Type B pancreatic cell (in vitro differentiated cells): ENCODE measurements around the gene CAB39. TPM values are rescaled to one million over a fixed set of nuclear protein-coding genes. Genes with fewer than 3 reads are reported as not detected.

Experiments
- DNase-seq: peaks from one replicate; pipeline ENCODE4 v3.0.0; 2021; ENCODE audit warnings: mixed read lengths; ENCODE audit not compliant: unreplicated experiment; ENCODE audit errors: extremely low spot score
- H3K27ac Mint-ChIP-seq: 2 replicates; pipeline ENCODE4 v1.8.0; 2021; ENCODE audit warnings: mild to moderate bottlenecking, mixed read lengths
- H3K27me3 Mint-ChIP-seq: 2 replicates; pipeline ENCODE4 v1.8.0; 2021; ENCODE audit warnings: mixed read lengths
- H3K36me3 Mint-ChIP-seq: 2 replicates; pipeline ENCODE4 v1.8.0; 2021; ENCODE audit warnings: mixed read lengths
- H3K4me1 Mint-ChIP-seq: one replicate; pipeline ENCODE4 v1.8.0; 2021; ENCODE audit warnings: mixed read lengths; ENCODE audit not compliant: unreplicated experiment
- H3K4me3 Mint-ChIP-seq: 2 replicates; pipeline ENCODE4 v1.8.0; 2021; ENCODE audit warnings: mild to moderate bottlenecking, mixed read lengths
- H3K9me3 Mint-ChIP-seq: 2 replicates; pipeline ENCODE4 v1.8.0; 2021; ENCODE audit warnings: mixed read lengths
- CTCF ChIP-seq: fragments of 200-600 bp; sonication (generic); conservative IDR thresholded peaks from 2 replicates; pipeline ENCODE4 v1.5.0; 2021; ENCODE audit warnings: antibody characterized with exemption, mild to moderate bottlenecking
- total RNA-seq: library from RNA; stranded (reverse); gene quantifications from 2 replicates; pipeline ENCODE4 v1.2.1, GENCODE V29; 2021; ENCODE audit warnings: low replicate concordance

The CAB39 gene
- total RNA-seq, 1 donor from 2014 or later, result 49.2 TPM

GRCh38 chr2:230751062-230751461, 38.4 kb downstream of the CAB39 start:
- no peak for TF ChIP-seq CTCF
- no peak overlapping the region for H3K4me3 Mint-ChIP-seq

GRCh38 chr2:230754200-230754599, 41.6 kb downstream of the CAB39 start:
- DNase-seq, result no peak
- no peak overlapping the region for H3K27ac Mint-ChIP-seq
- H3K4me3 Mint-ChIP-seq, result no peak overlapping the region
- no peaks in the 10 kb centered on the region for H3K9me3 Mint-ChIP-seq
- peaks cover 16% of the 10 kb centered on the region for H3K36me3 Mint-ChIP-seq
- TF ChIP-seq CTCF, result no peak
- no peaks in the 10 kb centered on the region for H3K27me3 Mint-ChIP-seq
- H3K4me1 Mint-ChIP-seq, result peaks cover 5% of the 10 kb centered on the region

More at GRCh38 chr2:230751062-230751461, 38.4 kb downstream of the CAB39 start:
- DNase-seq, result no peak
- no peaks in the 10 kb centered on the region for H3K27me3 Mint-ChIP-seq
- no peaks in the 10 kb centered on the region for H3K4me1 Mint-ChIP-seq
- no peak overlapping the region for H3K27ac Mint-ChIP-seq
- H3K9me3 Mint-ChIP-seq, result no peaks in the 10 kb centered on the region
- H3K36me3 Mint-ChIP-seq, result peaks cover 28% of the 10 kb centered on the region

GRCh38 chr2:230757476-230757875, 44.8 kb downstream of the CAB39 start:
- no peak for TF ChIP-seq CTCF
- H3K4me3 Mint-ChIP-seq, result no peak overlapping the region
- no peak for DNase-seq

GRCh38 chr2:230758566-230759480, 46.2 kb downstream of the CAB39 start:
- no peaks in the 10 kb centered on the region for H3K9me3 Mint-ChIP-seq
- H3K4me3 Mint-ChIP-seq, result no peak overlapping the region
- no peak overlapping the region for H3K27ac Mint-ChIP-seq
- H3K27me3 Mint-ChIP-seq, result no peaks in the 10 kb centered on the region
- H3K4me1 Mint-ChIP-seq, result peaks cover 5% of the 10 kb centered on the region
- H3K36me3 Mint-ChIP-seq, result peaks cover 16% of the 10 kb centered on the region
- no peak for TF ChIP-seq CTCF
- DNase-seq, result no peak

More at GRCh38 chr2:230757476-230757875, 44.8 kb downstream of the CAB39 start:
- Mint-ChIP-seq H3K9me3 (no peaks in the 10 kb centered on the region), H3K27me3 (no peaks in the 10 kb centered on the region), H3K27ac (no peak overlapping the region), H3K4me1 (peaks cover 5% of the 10 kb centered on the region), H3K36me3 (peaks cover 18% of the 10 kb centered on the region)

- no peaks in the 10 kb centered on the region for H3K9me3 Mint-ChIP-seq
- no peak for DNase-seq
- H3K27ac Mint-ChIP-seq, result no peak overlapping the region
- H3K4me3 Mint-ChIP-seq, result no peak overlapping the region
- peaks cover 15% of the 10 kb centered on the region for H3K36me3 Mint-ChIP-seq
- peaks cover 5% of the 10 kb centered on the region for H3K4me1 Mint-ChIP-seq
- H3K27me3 Mint-ChIP-seq, result no peaks in the 10 kb centered on the region
- no peak for TF ChIP-seq CTCF
Observed at GRCh38 chr2:230759481-230760167, 47.0 kb downstream of the CAB39 start.
